Astrocyte (in vitro differentiated cells and primary cell): Measurements from ENCODE around the gene ARPP21. TPM values are rescaled to one million over a fixed set of nuclear protein-coding genes. Genes with fewer than 3 reads are reported as not detected.

Experiments
- DNase-seq: peaks from one replicate; pipeline ENCODE4 v3.0.0-alpha.2; 2010; ENCODE audit warnings: low read depth
- FAIRE-seq: peaks from 2 replicates; lab custom pipeline; 2011; peaks lifted over from hg19 to GRCh38; lab: Jason Lieb, UNC
- H2AFZ ChIP-seq: 2 replicates; pipeline ENCODE4 v1.6.0; 2012; ENCODE audit warnings: low read depth, low read length, inconsistent platforms
- H3K27ac ChIP-seq: 2 replicates; pipeline ENCODE4 v1.5.1; 2011; ENCODE audit warnings: low read depth, low read length, inconsistent platforms
- H3K27me3 ChIP-seq: 2 replicates; pipeline ENCODE4 v1.6.0; 2011; ENCODE audit warnings: low read length, inconsistent platforms; ENCODE audit not compliant: insufficient read depth
- H3K36me3 ChIP-seq: 2 replicates; pipeline ENCODE4 v1.5.1; 2011; ENCODE audit warnings: low read length, inconsistent platforms; ENCODE audit not compliant: insufficient read depth
- H3K4me1 ChIP-seq: 2 replicates; pipeline ENCODE4 v1.5.1; 2011; ENCODE audit warnings: low read length, inconsistent platforms; ENCODE audit not compliant: insufficient read depth
- H3K4me2 ChIP-seq: 2 replicates; pipeline ENCODE4 v1.6.0; 2012; ENCODE audit warnings: low read length, inconsistent platforms
- H3K4me3 ChIP-seq: 2 replicates; pipeline ENCODE4 v1.5.1; 2011; ENCODE audit warnings: low read depth, mild to moderate bottlenecking, low read length, inconsistent platforms; ENCODE audit not compliant: insufficient read depth
- H3K79me2 ChIP-seq: 2 replicates; pipeline ENCODE4 v1.6.0; 2012; ENCODE audit warnings: mild to moderate bottlenecking, low read length, inconsistent platforms; ENCODE audit not compliant: insufficient read depth
- H3K9ac ChIP-seq: 2 replicates; pipeline ENCODE4 v1.6.0; 2012; ENCODE audit warnings: mild to moderate bottlenecking, low read length, inconsistent platforms
- H3K9me3 ChIP-seq: 2 replicates; pipeline ENCODE4 v1.5.1; 2012; ENCODE audit warnings: low read depth, mild to moderate bottlenecking, low read length, inconsistent platforms; ENCODE audit not compliant: insufficient read depth
- H4K20me1 ChIP-seq: 2 replicates; pipeline ENCODE4 v1.6.0; 2012; ENCODE audit warnings: low read length, inconsistent platforms; ENCODE audit not compliant: insufficient read depth
- H3K27ac Mint-ChIP-seq: one replicate; pipeline ENCODE4 v1.8.0; 2021; ENCODE audit warnings: mild to moderate bottlenecking, mixed read lengths; ENCODE audit not compliant: unreplicated experiment
- H3K27me3 Mint-ChIP-seq: one replicate; pipeline ENCODE4 v1.8.0; 2021; ENCODE audit warnings: low read depth, mixed read lengths; ENCODE audit not compliant: unreplicated experiment
- H3K36me3 Mint-ChIP-seq: one replicate; pipeline ENCODE4 v1.8.0; 2021; ENCODE audit warnings: low read depth, mixed read lengths; ENCODE audit not compliant: unreplicated experiment
- H3K4me1 Mint-ChIP-seq: one replicate; pipeline ENCODE4 v1.8.0; 2021; ENCODE audit warnings: low read depth, mixed read lengths; ENCODE audit not compliant: unreplicated experiment
- H3K4me3 Mint-ChIP-seq: one replicate; pipeline ENCODE4 v1.8.0; 2021; ENCODE audit warnings: mild to moderate bottlenecking, moderate library complexity, mixed read lengths; ENCODE audit not compliant: unreplicated experiment
- H3K9me3 Mint-ChIP-seq: one replicate; pipeline ENCODE4 v1.8.0; 2021; ENCODE audit warnings: mild to moderate bottlenecking, mixed read lengths; ENCODE audit not compliant: unreplicated experiment
- CTCF ChIP-seq: IDR thresholded peaks from 2 replicates; pipeline ENCODE4 v1.5.1; 2011; ENCODE audit warnings: low read depth, mild to moderate bottlenecking, inconsistent platforms, low read length, moderate library complexity; ENCODE audit not compliant: insufficient read depth
- EZH2 ChIP-seq: IDR thresholded peaks from 2 replicates; pipeline ENCODE4 v1.6.1; 2012; ENCODE audit warnings: mild to moderate bottlenecking, low read length, inconsistent platforms; ENCODE audit not compliant: insufficient read depth
- total RNA-seq: library from RNA; stranded (reverse); gene quantifications from 2 replicates; pipeline ENCODE4 v1.2.1, GENCODE V29; 2021

Gene ARPP21
- total RNA-seq, 1 donor from 2014 or later: 0.45 TPM

- Histone ChIP-seq H3K4me3 (no peak overlapping the region), H3K4me1 (no peaks in the 10 kb centered on the region), H2AFZ (no peak overlapping the region), H3K36me3 (no peaks in the 10 kb centered on the region), H3K79me2 (no peaks in the 10 kb centered on the region), H3K27me3 (no peaks in the 10 kb centered on the region), H3K4me2 (no peak overlapping the region), H4K20me1 (no peaks in the 10 kb centered on the region), H3K9me3 (no peaks in the 10 kb centered on the region), H3K27ac (no peak overlapping the region), H3K9ac (no peak overlapping the region)
- H3K4me3 Mint-ChIP-seq: no peak overlapping the region
- H3K27ac Mint-ChIP-seq: no peak overlapping the region
- no peak for FAIRE-seq
- TF ChIP-seq CTCF (no peak), EZH2 (no peak)
- no peak for DNase-seq
- peaks cover 4% of the 10 kb centered on the region for H3K27me3 Mint-ChIP-seq
- H3K9me3 Mint-ChIP-seq: no peaks in the 10 kb centered on the region
- H3K36me3 Mint-ChIP-seq: no peaks in the 10 kb centered on the region
- H3K4me1 Mint-ChIP-seq: no peaks in the 10 kb centered on the region
These were observed 134.1 kb downstream of the ARPP21 start for GRCh38 chr3:35773417-35773816.

- no peaks in the 10 kb centered on the region for H3K4me1 Mint-ChIP-seq
- no peak for DNase-seq
- no peak overlapping the region for H3K9ac ChIP-seq
- no peak for FAIRE-seq
- H3K9me3 Mint-ChIP-seq: no peaks in the 10 kb centered on the region
- H3K79me2 ChIP-seq: no peaks in the 10 kb centered on the region
- H3K4me2 ChIP-seq: no peak overlapping the region
- H2AFZ ChIP-seq: no peak overlapping the region
- no peaks in the 10 kb centered on the region for H3K36me3 ChIP-seq
- peaks cover 6% of the 10 kb centered on the region for H3K27me3 Mint-ChIP-seq
- H3K27me3 ChIP-seq: no peaks in the 10 kb centered on the region
- H3K27ac ChIP-seq: no peak overlapping the region
- no peaks in the 10 kb centered on the region for H3K9me3 ChIP-seq
- no peak overlapping the region for H3K4me3 ChIP-seq
- H3K27ac Mint-ChIP-seq: no peak overlapping the region
- TF ChIP-seq CTCF: no peak
- H4K20me1 ChIP-seq: no peaks in the 10 kb centered on the region
- H3K36me3 Mint-ChIP-seq: no peaks in the 10 kb centered on the region
- H3K4me3 Mint-ChIP-seq: no peak overlapping the region
- no peaks in the 10 kb centered on the region for H3K4me1 ChIP-seq
These were observed 137.0 kb downstream of the ARPP21 start for GRCh38 chr3:35776346-35776745.

- no peak for FAIRE-seq
These were observed 137.7 kb downstream of the ARPP21 start for GRCh38 chr3:35777065-35777464.

More at GRCh38 chr3:35777065-35777464, 137.7 kb downstream of the ARPP21 start:
- Mint-ChIP-seq H3K36me3 (no peaks in the 10 kb centered on the region), H3K27ac (no peak overlapping the region), H3K4me1 (no peaks in the 10 kb centered on the region), H3K27me3 (peaks cover 6% of the 10 kb centered on the region), H3K4me3 (no peak overlapping the region), H3K9me3 (no peaks in the 10 kb centered on the region)
- Histone ChIP-seq H3K9me3 (no peaks in the 10 kb centered on the region), H3K4me2 (no peak overlapping the region), H3K27ac (no peak overlapping the region), H3K4me3 (no peak overlapping the region), H3K27me3 (no peaks in the 10 kb centered on the region), H4K20me1 (no peaks in the 10 kb centered on the region), H3K36me3 (no peaks in the 10 kb centered on the region), H3K79me2 (no peaks in the 10 kb centered on the region), H2AFZ (no peak overlapping the region), H3K9ac (no peak overlapping the region), H3K4me1 (no peaks in the 10 kb centered on the region)
- DNase-seq: no peak
- TF ChIP-seq CTCF (no peak), EZH2 (no peak)
